GM19025 (cell line): Measurements from ENCODE around the gene LRRC28.

Experiments
- ATAC-seq: cut with Tn5 transposase; IDR thresholded peaks from one replicate; pipeline ENCODE4 v1.9.1; 2021; ENCODE audit warnings: mild to moderate bottlenecking, low read depth, moderate library complexity; ENCODE audit not compliant: unreplicated experiment

Gene LRRC28

DNA sequence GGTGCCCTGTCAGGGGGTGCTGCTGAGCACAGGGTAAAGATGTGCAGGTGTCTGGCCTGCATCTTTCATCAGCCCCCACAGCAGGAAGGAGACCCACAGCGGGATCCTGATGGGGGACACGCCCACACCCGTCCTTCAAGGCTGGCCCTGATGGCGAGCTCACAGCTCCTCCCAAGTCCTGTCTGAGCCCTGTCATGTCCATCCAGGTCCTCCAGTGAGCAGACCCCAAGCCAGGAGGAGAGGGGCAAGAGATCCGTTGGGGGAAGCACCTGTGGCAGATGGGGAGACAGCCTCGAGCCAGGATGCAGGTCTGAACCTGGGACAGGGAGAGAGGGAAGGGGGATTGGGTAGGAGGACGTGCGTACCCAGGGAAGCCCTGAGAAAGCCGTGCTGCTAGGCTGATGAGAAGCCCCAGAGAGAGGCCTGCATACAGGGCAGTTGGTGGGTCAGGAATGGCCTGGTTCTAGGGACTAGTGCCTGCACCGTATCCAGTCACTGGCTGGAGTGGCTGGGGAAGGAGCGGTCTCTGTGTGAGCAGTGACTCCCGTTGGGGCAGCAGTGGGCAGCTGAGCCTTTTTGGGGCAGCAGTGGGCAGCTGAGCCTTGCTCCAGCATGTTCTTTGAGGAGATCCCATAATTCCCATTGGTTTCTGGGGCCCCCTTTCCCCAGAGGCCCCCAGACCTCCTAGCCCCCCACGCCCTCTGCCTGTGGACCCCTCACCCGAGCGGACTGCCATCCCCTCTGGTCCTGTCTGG lies 181.2 kb downstream of the LRRC28 start:
- no peak for ATAC-seq

DNA sequence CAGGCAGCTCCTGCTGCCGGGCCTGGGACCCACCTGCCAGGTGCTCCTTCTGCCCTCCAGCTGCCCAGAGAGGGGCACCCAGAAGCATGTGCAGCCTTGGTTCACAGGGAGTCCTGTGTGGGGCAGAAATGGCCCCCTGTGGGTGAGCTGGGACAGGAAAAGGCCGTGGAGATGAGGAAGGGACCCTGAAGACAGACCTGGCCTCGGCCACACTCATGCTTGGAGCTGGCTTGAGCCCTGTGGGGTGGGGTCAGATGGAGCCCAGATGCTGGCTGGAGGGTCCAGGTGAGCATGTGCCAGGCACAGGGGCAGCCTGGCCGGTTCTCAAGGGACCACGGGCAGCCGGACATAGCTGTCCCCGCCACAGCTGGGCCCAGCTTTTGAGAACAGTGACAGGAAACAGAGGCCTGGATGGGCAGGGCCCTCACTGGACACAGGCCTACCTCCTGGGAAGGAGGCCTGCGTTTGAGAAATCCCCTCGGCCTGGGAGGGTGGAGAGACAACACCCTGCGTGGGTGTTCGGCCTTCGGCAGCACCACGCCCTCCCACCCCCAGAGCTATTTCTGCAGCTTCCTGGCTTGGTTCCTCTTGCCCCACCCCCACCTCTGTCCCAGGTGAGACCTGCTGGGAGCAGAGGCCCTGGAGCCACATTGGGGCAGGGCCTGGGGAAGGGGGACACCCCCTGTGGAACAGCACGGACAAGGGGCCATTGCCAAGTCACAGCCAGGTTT lies 181.9 kb downstream of the LRRC28 start:
- no peak for ATAC-seq

GRCh38 chr15:99433757-99434450 lies 182.6 kb downstream of the LRRC28 start:
- ATAC-seq: no peak

- no peak for ATAC-seq
Observed at GRCh38 chr15:99434506-99435112, 183.3 kb downstream of the LRRC28 start.

- no peak for ATAC-seq
Observed at GRCh38 chr15:99435113-99435695, 183.9 kb downstream of the LRRC28 start.

DNA sequence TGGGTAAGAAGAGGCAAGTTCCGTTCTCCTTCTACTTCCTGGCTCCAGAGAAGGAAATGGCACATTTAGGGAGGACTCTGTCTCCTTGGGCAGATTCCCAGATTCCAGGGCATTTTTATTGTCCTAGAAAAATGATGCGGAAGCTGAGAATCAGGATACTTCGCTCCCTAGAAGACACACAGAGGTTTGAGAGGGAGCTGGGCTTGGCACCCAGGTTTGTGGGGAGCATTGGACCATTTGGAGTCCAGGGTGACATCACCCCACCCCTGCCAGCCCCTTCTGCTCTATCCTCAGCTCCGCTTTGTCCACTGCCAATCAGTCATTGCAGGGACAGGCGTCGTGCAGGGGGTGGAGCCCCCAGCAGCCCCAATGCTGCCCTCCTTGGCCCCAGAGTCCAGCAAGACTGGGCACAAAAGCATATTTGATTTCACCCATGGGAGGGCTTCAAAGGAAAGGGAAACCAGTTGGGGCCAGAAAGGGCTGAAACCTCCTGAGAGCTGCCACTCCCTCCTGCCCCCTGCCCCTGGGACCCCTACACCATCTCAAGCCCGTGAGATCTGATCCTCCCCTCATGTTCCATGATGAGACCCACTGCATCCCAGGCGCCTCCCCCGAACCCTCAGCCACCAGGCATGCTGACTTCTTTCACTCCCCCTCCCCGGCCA lies 184.7 kb downstream of the LRRC28 start:
- ATAC-seq: no peak

GRCh38 chr15:99436542-99437314 lies 185.4 kb downstream of the LRRC28 start:
- ATAC-seq: no peak

DNA sequence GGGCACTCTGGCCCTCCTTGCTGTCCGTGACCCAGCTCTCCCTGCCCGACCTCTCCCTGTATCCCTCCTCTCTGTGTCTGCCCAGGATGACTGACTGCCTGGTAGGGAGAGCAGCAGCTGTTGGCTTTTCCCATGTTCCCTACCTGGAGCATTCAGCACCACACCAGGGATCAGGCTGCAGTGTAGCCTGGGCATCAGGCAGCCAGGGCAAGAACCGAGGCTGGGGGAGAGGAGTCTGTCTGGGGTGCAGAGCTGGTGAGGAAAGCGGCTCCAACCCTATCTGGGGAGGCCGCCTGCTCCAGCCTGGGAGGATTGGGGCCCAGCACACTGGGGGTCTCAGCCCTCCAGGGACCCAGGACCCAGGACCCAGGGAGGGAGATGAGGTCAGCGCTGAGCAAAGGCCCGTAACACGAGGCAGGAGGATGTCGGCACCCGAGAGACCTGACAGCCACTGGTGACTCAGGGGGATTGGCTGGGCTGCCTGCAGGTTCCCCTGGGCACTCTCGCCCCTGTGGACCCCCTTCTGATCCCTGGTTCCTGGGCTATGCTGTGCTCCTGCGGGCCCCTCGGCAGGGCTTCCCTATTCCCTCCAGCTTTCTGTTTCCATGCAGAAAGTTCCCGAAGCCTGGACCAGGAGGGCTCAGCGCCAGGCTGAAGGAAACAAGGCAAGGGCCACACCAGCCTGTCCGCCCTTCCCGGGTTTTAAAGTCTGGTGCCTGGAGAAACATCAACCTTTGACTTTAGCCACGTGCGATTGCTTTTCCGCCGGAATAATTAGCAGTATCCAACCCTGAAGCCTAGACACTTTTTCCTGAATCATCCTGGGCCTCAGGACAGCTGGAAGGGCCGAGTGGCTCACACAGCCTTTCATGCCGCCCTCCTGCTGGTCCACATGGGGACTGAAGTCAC lies 186.3 kb downstream of the LRRC28 start:
- no peak for ATAC-seq

DNA sequence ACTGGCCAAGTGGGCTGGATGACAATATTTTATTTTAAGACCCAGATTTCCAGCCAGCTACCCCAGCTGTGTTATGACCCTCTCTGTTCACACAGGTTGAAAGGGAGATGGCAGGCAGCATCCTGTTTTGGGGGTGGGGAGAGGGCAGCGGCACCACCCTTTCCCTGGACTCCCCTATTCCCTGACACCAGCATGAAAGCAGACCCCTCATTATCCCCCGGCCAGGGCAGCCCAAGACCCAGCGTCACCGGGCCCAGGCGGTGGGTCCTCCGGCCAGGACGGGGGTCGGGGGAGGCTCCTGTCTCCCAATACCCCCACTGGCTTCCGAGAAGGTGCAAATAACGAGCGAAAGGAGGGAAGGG lies 186.9 kb downstream of the LRRC28 start:
- ATAC-seq: no peak

GRCh38 chr15:99438691-99439523 lies 187.6 kb downstream of the LRRC28 start:
- ATAC-seq: no peak

DNA sequence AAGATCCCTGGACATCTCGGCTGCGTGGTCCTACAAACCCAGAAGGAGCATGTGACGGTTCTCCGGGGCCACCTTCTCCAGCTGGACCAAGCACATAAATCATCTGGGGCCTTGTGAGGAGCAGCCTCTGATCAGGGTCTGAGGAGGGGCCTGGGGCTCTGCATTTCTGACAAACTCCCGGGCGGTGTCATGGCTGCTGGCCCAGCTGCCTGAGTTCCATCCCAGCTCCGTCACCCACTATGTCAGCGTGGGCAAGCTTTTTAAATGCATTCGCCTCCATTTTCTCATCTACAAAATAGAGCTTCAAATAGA lies 188.2 kb downstream of the LRRC28 start:
- ATAC-seq: no peak

- ATAC-seq: no peak
Observed at GRCh38 chr15:99440029-99440428, 188.7 kb downstream of the LRRC28 start.
